Measurements from ENCODE around the gene ZSWIM6.

DNA sequence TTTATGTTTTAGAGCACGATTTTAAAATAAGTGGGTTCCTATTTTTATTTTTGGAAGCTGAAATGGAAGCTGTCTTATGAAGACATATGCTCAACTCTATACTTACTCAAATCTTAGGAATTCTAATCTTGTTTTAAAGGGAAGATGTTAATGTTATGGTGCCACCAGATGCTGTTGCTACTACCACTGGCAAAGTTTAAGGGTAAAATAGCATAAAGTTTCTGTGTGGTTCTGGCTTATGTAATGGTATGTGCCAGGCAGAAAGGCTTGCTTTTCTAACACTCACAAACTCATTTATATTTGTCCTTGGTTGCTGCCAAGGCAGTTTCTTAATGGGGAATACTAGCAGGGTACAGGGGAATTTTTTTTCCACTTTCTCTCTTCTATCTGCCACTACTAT is 204.9 kb downstream of the ZSWIM6 start:
- TF ChIP-seq, protein P1, sequence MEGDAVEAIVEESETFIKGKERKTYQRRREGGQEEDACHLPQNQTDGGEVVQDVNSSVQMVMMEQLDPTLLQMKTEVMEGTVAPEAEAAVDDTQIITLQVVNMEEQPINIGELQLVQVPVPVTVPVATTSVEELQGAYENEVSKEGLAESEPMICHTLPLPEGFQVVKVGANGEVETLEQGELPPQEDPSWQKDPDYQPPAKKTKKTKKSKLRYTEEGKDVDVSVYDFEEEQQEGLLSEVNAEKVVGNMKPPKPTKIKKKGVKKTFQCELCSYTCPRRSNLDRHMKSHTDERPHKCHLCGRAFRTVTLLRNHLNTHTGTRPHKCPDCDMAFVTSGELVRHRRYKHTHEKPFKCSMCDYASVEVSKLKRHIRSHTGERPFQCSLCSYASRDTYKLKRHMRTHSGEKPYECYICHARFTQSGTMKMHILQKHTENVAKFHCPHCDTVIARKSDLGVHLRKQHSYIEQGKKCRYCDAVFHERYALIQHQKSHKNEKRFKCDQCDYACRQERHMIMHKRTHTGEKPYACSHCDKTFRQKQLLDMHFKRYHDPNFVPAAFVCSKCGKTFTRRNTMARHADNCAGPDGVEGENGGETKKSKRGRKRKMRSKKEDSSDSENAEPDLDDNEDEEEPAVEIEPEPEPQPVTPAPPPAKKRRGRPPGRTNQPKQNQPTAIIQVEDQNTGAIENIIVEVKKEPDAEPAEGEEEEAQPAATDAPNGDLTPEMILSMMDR (conservative IDR thresholded peaks at IDR 0.05; ENCODE audit: low read length), result no peak
- TF ChIP-seq EZH2phosphoT487 (IDR thresholded peaks at IDR 0.05; ENCODE audit: borderline replicate concordance, low read depth, low read length), result no peak
